CD4-positive, alpha-beta T cell treated with Interleukin-17A for 1 hour (primary cell): ENCODE measurements around the gene PHYKPL.

Source experiments
- DNase-seq: peaks from one replicate; pipeline ENCODE4 v3.0.0-alpha.2; 2020

PHYKPL gene

GRCh38 chr5:178180141-178180863 is 52.3 kb downstream of the PHYKPL start:
- DNase-seq = no peak

- DNase-seq = no peak
Measured at GRCh38 chr5:178177569-178177968, 55.0 kb downstream of the PHYKPL start.

- no peak for DNase-seq
Measured at GRCh38 chr5:178176791-178177190, 55.8 kb downstream of the PHYKPL start.

- DNase-seq = no peak
Measured at GRCh38 chr5:178174456-178174855, 58.1 kb downstream of the PHYKPL start.

- DNase-seq = no peak
Measured at GRCh38 chr5:178170455-178170854, 62.1 kb downstream of the PHYKPL start.

GRCh38 chr5:178165581-178165980 is 67.0 kb downstream of the PHYKPL start:
- no peak for DNase-seq

GRCh38 chr5:178163772-178164735 is 68.5 kb downstream of the PHYKPL start:
- DNase-seq = peak; percentile 91

- no peak for DNase-seq
Measured at GRCh38 chr5:178162481-178162880, 70.1 kb downstream of the PHYKPL start.

- DNase-seq = no peak
Measured at GRCh38 chr5:178160176-178160575, 72.4 kb downstream of the PHYKPL start.
